CD4-positive, alpha-beta T cell treated with Interleukin-10 for 1 hour (primary cell): Measurements from ENCODE around the gene LENG1.

Source experiments
- DNase-seq: peaks from one replicate; pipeline ENCODE4 v3.0.0-alpha.2; 2020

Gene LENG1

DNA sequence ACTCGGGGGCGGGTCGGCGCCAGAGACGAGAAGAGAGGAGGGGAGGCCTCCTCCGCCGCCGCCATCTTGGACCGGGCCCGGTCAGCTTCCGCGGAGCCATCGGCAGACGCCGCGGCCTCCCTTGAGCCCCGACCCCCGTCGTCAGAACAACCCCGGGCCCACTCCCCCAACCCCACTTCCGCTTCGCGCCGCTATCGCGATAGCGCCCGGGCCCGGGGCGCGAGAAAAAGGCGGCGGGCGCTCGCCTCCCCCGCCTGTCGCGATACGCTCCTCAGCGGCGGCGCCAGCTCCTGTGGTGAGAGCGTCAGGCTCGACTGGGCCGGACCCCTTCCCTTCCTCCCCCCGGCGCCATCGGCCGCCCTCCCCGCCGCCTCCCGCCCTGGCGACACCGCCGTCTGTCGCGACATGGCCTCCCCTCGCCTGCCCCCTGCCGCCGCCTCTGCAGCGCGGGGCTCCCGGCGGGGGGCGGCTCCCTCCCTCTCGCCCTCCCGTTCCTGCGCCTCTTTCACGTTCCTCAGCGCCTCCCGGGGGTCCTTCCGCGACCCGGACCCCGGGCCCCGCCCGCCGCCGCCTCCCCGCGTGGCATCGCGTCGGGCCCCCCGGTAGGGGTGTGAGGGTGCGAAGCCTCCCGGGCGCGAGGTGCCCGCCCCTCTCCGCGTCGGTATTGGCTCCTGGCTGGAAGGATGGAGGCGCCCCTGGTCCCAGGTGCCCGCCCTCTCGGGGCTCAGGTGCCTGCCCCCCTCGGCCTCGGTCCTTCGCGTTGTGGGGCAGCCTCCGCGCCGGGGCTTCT, 21.6 kb downstream of the LENG1 start, which contains the start of gene CNOT3:
CNOT3 (plus strand) TSS at position 64 of the 790 bp plus-strand sequence. CDS start 5,217 bp downstream, outside the sequence.
- DNase-seq, result peak; percentile 52

DNA sequence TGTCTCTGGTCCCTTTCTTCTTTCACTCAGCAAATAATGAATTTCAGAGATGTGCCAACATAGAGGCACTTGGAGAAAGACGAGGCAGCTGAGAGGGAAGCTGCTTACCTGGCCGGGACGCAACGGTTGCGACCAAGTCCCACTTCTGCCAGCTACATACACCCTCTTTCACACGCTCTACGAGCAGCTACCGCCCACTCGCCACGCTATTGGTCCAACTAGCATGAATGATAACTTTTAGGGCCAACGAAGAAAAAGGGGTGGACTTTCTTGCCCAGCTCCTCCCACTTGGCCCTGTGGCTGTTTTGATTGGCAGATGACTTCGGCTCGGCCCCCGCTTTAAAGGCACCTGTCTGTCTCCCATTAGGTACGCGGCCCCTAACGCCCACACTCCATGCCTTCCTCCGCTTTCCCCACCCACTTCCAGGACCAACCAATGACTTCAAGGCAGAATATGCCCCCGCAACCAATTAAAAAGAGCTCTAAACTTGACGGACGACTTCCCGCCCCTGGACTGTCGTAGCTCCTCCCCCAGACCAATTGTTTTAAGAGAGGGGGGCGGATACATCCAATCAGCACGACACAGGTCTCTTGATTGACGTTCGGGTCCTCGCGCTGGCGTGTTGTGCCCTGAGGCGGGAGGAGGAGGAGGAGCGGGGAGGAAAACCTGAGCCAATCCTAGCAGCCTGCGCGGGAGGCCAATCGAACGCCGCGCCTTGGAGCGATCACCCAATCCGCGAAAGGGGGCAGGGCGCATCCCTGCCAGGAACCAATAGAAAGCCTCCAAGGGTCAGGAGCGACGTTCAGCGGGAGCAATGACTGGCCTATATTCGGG, 22.4 kb downstream of the LENG1 start:
- DNase-seq, result peak; percentile 100

DNA sequence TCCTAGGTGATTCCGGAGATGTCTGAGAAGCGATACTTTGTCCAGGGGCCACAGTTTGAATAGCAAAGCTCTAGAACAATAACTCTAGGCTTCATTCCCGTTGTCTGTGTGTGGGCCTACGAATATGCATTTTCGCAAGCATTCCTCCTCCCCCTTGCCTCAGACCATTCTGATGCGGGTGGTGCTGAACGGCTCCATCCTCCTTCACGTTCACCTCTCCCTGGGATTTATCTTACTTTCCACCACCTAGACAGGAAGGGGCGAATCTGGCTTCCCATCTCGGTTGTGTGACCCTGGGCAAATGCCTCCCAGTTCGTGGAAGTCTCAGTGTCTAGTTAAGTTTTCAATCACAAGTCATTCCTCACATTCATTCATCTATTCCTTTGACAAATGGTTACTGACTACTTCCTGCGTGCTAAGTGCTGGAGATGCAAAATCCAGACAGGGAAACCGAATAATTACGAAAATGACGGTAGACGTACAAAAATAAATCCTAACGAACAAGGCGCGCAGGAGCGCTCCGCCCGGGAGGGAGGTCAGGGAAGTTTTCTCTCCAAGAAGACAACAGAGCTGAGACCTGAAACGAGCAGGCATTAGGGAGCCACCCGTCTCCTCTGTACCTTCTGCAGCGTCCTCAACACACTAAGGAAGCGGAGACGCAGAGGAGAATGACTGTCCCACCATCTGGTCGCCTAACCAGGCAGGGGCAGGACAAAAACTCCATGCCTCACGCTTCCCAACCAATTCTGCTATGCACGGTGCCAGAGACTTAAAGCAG, 23.2 kb downstream of the LENG1 start:
- no peak for DNase-seq

DNA sequence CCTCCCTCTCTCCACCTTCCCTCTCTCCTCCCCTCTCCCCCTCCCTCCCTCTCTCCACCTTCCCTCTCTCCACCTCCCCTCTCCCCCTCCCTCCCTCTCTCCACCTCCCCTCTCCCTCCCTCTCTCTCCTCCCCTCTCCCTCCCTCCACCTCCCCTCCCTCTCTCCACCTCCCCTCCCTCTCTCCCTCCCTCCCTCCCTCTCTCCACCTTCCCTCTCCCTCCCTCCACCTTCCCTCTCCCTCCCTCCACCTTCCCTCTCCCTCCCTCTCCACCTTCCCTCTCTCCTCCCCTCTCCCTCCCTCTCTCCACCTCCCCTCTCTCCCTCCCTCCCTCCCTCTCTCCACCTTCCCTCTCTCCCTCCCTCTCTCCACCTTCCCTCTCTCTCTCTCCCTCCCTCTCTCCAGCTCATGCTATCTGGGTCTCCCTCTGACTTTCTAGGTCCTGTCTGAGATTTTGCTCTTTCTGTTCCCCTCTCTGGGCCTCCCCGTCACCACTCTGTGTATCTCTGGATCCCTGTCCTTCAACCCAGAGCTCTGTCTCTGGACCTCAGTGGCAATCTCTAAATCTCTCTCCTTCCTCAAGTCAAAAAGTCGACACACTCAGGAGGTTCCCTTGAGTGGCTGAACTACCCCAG, 25.4 kb downstream of the LENG1 start:
- no peak for DNase-seq

DNA sequence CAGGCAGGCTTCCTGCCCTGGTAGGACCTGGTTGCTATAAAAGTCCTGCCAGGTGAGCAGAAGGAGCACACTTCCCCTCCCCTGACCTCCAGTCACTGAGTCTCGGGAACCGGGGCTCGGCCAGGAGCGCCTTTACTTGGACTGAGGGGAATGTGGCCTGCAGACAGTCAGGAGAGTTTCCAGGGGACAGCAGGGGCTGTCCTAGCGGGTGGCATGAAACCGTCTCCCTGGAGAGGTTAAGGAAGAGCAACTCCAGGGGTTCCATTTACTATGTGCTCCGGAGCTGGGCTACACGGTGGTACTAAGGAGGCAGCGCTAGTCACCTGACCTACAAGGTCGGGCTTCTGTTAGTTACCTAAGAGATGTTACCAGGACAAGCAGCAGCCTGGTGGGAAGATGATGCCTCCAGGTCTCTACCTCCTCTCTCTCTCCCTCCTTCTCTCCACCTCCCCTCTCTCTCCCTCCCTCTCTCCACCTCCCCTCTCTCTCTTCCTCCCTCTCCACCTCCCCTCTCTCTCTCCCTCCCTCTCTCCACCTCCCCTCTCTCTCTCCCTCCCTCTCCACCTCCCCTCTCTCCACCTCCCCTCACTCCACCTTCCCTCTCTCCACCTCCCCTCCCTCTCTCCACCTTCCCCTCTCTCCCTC, 26.1 kb downstream of the LENG1 start:
- no peak for DNase-seq

DNA sequence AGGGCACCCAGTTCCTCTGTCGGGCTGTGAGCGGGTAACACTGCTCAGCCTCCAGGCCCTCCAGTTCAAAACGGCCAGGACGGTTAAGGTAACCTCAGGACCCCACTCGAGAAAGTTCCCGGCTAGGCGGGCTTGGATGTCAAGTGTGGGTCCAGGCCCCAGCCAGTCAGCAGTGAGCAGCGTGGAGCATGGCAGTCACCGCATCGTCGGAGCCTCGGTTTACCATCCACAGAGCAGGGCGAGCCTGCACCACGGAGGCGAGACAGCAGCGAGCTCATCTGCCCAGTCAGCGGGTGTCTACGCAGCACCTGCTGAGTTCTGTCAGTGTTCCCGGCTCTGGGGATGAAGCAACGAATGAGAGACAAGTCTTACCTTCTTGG, 29.9 kb downstream of the LENG1 start:
- no peak for DNase-seq

DNA sequence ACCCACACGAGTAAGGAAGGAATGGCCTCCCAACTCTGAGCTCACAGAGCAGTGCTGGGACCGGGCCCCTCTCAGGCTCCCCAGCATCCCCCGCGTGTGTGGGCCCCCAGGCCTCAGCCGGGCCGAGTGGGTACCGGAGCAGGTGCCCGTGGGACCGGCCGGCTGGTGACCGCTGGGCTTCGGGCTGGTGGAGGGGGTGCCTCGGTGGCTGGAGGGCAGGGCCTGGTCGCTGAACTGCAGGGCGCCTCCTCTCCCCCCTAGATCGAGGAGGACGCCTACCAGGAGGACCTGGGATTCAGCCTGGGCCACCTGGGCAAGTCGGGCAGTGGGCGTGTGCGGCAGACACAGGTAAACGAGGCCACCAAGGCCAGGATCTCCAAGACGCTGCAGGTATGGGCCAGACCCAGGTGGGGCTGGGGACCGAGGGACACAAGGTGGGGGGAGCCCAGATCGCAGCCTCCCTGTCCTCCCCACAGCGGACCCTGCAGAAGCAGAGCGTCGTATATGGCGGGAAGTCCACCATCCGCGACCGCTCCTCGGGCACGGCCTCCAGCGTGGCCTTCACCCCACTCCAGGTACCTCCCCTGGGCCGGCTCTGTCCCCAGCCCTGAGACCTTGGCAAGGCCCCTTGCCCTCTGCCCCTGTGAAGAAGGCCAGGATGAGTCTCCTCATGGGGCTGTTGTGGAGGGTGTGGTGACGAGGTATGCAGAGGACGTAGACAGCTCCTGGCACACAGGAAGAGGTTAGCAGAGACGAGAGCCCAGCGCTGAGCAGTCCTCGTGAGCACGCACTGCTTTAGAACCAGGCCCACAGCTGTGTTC, 30.5 kb downstream of the LENG1 start:
- no peak for DNase-seq

DNA sequence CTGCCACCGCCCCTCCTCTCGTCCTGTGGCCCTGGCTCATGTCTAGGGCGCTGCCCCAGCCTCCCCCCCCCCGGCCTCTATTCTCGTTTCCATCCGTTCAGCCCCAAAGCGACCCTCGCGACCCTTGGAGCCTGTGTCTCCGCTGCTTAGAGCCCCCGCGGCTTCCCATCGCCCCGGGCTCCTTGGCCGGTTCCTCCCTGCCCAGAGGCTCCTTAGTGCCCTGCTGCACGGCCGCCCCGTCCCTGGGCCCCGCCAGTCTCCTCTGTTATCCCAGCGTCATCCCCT, 31.1 kb downstream of the LENG1 start:
- DNase-seq, result no peak

DNA sequence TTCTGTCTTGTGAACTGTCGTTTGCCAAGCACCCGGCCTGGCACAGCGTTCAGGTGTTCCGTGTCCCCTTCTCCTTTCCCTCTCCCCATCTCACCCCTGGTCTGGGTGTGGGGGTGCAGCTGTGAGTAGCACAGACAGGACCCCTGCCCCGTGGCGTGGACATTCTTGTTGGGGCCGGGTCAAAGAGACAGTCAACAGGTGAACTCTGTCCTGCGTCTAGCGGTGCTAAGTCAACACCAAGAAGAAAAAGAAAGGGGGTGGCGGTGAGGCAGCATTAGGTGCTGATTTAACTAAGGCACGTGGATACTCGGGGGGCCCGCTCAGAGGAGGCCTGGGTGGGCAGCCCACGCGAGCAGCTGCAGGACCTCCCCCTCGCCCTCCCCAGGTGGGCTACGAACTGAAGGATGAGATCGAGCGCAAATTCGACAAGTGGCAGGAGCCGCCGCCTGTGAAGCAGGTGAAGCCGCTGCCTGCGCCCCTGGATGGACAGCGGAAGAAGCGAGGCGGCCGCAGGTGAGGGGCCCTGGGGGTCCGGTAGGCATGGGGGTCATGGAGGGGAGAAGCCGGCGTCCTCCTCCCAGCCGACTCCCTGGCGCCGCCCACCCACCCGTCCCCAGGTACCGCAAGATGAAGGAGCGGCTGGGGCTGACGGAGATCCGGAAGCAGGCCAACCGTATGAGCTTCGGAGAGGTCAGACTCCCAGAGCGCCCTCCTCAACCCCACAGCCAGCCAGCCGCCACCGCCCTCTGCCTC, 31.7 kb downstream of the LENG1 start:
- no peak for DNase-seq

DNA sequence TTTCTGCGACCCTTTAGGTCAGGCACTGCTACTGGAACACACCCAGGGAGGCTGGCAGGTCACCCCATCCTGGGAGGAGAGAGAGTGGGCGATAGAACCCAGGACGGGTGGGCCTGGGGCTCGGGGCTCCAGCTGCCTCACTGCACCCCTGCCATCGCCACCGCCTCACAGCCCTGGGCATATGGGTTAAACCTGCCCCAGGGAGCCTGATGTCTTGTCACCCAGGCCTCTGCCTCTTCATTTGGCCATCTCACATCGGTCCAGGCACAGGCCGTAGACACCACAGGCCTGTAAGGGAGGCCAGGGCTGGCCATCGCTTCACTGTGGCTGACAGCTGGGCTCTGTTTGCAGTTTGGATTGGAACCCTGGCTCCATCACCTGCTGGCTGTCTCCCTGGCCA, 33.8 kb downstream of the LENG1 start:
- DNase-seq, result no peak

DNA sequence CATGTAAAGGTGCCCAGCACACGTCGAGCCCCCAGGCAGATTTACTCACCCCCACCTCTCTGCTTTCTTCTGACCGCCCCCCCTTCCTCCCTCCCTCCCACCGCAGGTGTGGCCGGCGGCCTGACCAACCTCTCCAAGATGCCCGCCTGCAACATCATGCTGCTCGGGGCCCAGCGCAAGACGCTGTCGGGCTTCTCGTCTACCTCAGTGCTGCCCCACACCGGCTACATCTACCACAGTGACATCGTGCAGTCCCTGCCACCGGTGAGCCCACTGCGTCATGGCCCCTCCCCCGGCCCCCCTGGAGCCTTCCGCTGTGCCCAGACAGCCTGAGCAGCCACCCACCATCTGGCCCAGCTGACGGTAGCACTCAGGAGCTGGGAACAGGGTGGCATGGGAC, 35.1 kb downstream of the LENG1 start:
- DNase-seq, result no peak

DNA sequence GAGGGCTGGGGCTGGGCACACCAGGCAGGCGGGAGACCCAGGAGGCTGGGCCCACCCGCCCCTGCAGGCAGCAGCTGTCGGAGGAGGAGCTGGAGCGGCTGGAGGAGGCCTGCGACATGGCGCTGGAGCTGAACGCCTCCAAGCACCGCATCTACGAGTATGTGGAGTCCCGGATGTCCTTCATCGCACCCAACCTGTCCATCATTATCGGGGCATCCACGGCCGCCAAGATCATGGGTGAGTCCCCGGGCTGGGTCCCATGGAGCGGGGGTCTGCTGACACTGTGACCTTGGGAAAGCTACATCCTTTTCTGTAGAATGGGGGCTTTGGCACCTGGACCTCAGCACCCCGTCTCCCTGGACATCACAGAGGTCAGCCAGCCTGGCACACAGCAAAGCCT, 35.8 kb downstream of the LENG1 start:
- DNase-seq, result no peak

DNA sequence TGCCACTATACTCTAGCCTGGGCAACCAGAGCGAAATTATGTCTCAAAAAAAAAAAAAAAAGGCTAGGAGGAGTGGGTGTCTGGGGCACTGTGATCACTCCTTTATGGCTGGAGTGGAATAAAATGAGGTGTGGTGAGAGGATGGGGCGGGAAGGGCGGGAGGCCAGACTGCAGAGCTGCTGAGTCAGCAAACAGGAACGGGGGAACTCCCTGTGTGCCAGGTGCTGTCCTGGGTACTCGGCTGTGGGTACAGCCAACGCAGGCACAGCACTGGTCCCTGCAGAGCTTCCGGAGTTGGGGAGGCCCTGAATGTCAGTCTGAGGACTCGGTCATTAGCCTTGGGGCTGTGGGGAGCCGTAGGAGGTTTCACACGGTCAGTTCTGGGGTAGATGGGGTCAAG, 38.3 kb downstream of the LENG1 start:
- DNase-seq, result no peak

DNA sequence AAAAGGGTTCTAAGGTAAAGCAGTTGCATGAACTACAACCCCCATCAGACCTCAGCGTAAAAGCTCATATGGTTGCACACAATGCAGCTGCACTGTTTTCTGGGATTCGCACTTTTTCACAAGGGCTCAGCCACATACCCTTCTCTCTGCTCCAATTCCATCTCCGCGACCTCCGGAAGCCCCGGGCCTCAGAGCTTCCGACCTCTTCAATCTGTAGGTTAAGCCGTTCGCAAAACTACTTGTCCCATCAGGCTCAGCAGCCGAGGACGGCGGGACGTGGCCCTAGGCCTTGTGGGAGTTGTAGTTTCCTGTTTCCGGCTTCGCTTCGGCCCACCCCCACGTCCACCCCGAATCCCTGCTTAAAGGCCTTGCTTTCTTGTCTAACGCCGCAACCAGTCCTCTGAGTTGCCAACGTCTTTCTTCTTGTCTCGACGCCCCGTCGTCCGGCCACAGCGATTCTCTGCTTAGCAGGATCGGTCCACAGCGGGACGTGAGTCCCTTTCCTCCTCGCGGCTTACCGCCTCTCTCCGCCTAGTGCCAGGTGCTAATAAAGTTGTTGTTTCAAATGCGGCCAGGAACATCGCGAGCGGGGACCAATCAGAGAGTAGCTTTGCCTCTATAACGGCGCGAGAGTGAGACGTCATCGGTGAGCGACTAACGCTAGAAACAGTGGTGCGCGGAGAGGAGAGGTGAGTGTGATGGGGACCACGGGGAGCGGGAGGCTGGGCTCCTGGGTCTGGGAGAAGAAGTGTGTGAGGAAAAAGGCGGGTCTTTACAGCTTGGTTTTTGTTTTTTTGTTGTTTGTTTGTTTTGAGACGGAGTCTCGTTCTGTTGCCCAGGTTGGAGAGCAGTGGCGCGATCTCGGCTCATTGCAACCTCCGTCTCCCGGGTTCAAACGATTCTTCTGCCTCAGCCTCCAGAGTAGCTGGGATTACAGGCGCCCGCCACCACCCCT, 44.1 kb downstream of the LENG1 start, which contains the start of the genes PRPF31 and TFPT:
PRPF31 (plus strand) TSS at position 646 of the 955 bp plus-strand sequence. CDS start 2,525 bp downstream, outside the sequence.
TFPT (minus strand) TSS at position 549 of the 955 bp plus-strand sequence; CDS start at position 161, 388 bp downstream.
- peak; percentile 97 for DNase-seq

DNA sequence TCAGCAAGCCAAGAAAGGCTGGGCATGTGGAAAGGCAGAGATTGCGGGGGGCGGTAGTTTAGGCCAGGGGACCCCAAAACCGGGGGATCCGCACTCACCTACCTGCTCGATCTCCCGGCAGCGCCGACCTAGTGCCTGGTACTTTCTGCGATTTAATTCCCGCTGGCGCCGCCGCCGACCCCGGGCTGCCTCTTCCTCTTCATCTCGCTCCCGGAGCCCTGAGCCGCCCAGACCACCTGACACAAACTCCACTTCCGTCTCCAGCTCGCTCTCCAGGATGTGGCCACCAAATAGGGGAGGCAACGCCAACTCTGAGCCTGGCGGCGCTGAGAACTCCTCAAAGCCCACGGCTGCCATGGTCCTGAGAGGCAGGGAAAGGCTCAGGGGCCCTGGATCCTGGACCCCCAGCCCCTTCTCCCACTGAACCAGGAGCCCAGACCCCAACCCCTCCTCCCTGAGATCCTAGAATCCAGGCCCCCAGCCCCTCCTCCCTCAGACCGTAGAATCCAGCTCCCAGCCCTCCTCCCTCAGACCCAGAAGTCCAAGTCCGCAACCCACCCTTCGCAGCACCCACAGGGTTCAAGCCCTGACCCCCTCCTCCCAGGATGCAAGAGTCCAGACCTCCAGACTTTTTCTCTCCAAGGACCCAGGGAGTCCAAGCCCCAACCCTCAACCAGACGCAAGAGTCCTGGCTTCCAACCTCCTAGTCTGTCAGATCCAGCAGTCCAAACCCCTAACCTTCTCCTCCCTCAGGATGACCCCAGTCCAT, 45.0 kb downstream of the LENG1 start:
- peak; percentile 60 for DNase-seq

DNA sequence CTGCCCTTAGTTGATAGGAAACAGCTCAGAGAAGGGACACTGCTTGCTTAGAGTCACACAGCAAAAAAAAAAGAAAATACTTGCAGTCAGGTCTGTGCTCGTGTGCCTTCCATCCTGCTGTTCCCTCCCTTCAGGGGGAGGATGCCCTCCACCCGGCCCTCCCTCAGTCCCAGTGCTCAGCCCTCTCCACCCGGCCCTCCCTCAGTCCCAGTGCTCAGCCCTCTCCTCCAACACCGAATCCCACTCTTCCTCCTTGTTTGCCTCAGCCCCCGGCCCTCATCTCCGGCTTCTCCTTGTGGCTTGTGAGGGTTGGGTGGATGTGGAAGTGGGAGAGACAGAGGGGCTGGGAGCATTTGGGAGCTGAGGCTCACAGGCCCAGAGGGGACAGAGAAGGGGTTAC, 49.9 kb downstream of the LENG1 start:
- DNase-seq, result no peak

DNA sequence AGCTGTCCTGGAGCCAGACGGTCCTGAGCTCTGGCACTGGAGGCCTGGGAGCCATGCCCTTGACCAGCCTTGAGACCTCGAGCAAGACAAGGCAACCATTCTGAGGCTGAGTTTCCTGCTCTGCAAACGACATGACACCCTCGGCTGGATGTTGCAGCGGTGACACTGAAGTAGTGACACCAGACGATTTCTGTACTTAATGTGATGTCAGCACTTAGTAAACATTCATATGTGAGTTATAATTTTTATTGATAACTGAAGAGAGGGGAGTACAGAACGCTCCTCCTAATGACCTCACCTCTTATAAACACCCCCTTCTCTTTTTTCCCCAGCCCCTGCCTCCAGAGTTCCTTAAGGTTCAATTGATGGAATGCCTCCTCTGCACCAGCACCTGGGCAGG, 51.0 kb downstream of the LENG1 start:
- DNase-seq, result no peak

DNA sequence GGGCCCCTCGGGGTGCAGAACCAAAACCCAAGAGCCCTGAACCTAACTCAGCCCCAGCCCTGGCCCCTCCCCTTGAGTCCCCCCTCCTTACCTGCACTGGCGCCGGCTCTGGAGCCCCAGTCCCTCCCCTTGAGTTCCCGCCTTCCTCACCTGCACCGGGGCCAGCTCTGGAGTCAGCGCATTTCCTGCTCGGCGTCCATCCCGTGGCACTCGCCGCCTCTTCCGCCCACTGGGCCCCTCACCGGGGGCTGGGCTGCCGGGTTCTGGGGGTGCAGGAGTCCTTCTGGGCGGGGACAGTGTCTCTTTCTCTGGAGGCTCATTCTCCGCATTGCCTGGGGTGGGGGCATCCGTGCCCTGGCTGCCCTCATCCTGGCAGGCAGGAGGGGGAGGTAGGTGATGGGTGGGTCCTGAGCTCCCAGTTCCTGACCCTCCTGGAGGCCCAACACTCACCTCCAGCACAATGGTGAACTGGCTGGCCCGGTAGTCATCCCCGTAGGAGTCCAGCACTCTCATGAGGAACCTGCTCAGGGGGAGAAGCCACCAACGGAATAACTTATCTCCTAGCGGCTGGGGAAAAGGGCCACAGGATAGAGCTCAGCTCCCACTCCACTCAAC, 51.5 kb downstream of the LENG1 start:
- DNase-seq, result no peak
